Stomach (tissue), 9 donors: ENCODE data around the gene LHX5. TPM values are rescaled to one million over a fixed set of nuclear protein-coding genes. Genes with fewer than 3 reads are reported as not detected.
A peak's percentile ranks its signal among the peaks of the same experiment; 100 is the strongest.

Experiments
- DNase-seq, 2 donors: peaks; one replicate each; pipeline versions ENCODE4 v3.0.0 to v3.0.0-alpha.2; 2013 to 2019
- H3K27ac ChIP-seq, 5 donors: fragments of 200-600 bp in 4 of 5; sonication (generic) in 4 of 5; one replicate each; pipeline ENCODE4 v1.5.1; 2013 to 2019; ENCODE audit warnings: mild to moderate bottlenecking in 1 of 5, moderate library complexity in 1 of 5
- H3K27me3 ChIP-seq, 3 donors: fragments of 200-600 bp; sonication (generic); one replicate each; pipeline ENCODE4 v1.5.1; 2017 to 2019; ENCODE audit warnings: mixed run types in 1 of 3
- H3K36me3 ChIP-seq, 4 donors: fragments of 200-600 bp; sonication (generic); 1 replicate in 3 of 4; 2 replicates in 1 of 4; pipeline ENCODE4 v1.5.1; 2016 to 2019
- H3K4me1 ChIP-seq, 4 donors: fragments of 200-600 bp; sonication (generic); one replicate each; pipeline ENCODE4 v1.5.1; 2016 to 2019
- H3K4me3 ChIP-seq, 4 donors: fragments of 200-600 bp; sonication (generic) in 3 of 4; one replicate each; pipeline ENCODE4 v1.5.1; 2016 to 2019; ENCODE audit warnings: mild to moderate bottlenecking in 1 of 4
- H3K9me3 ChIP-seq, 4 donors: fragments of 200-600 bp; sonication (generic); one replicate each; pipeline ENCODE4 v1.5.1; 2016 to 2019
- EP300 ChIP-seq: sonication (generic); formaldehyde crosslinking; IDR thresholded peaks from one replicate; pipeline ENCODE4 v1.6.1; 2017; ENCODE audit warnings: antibody characterized with exemption
- POLR2A ChIP-seq, 4 donors: fragments of 450-650 bp; IDR thresholded peaks; one replicate each; pipeline ENCODE4 v1.6.1; 2016; ENCODE audit warnings: antibody characterized with exemption in 4 of 4, control low read depth in 2 of 4, mild to moderate bottlenecking in 1 of 4, moderate library complexity in 1 of 4
- POLR2AphosphoS5 ChIP-seq, 3 donors: sonication (generic); formaldehyde crosslinking; IDR thresholded peaks; one replicate each; pipeline ENCODE4 v1.6.1; 2016; ENCODE audit warnings: antibody characterized with exemption in 3 of 3
- WGBS, 5 donors: extraction: QIAGEN DNeasy Blood & Tissue Kit in 3 of 5; methylation state at CpG; one replicate each; pipeline versions ENCODE4 v1.1.5 to v1.1.7; 2013 to 2018; 5-methylcytosine and 5-hydroxymethylcytosine counted together
- intact Hi-C: fragments of 100-400 bp; cut with DNase I; formaldehyde crosslinking; loops from one replicate; pipeline ENCODE4 v1.15.1; 2023; ENCODE audit warnings: low total_unique reads
- polyA plus RNA-seq, 3 donors: library from polyadenylated mRNA; stranded (reverse); fragments of 200-250 nt; gene quantifications; one replicate each; pipeline ENCODE4 v1.2.3, GENCODE V29; 2013
- total RNA-seq, 5 donors: library from RNA; depleted of rRNA; stranded (reverse); fragments of >200 nt; gene quantifications; one replicate each; pipeline versions ENCODE4 v1.1.0 to v1.2.3, GENCODE V29; 2014 to 2016
- TF ChIP-seq, protein P1 (sequence below), 7 experiments: fragments of 450-650 bp in 4 of 7; fragments of 200-600 bp in 3 of 7; sonication (generic) in 3 of 7; IDR thresholded peaks; one replicate each; pipeline ENCODE4 v1.5.1; 2016 to 2019; ENCODE audit warnings: antibody characterized with exemption in 7 of 7, control low read depth in 2 of 7, mild to moderate bottlenecking in 1 of 7
- donor health status: healthy with polysubstance abuse.
- donor health status: Bipolar disorder and iron deficiency.
- donor health status: healthy.

Gene LHX5
- total and polyA plus RNA-seq, 8 donors, result 0.29 to 1.4 (median 0.45) TPM; not detected in 3

DNA sequence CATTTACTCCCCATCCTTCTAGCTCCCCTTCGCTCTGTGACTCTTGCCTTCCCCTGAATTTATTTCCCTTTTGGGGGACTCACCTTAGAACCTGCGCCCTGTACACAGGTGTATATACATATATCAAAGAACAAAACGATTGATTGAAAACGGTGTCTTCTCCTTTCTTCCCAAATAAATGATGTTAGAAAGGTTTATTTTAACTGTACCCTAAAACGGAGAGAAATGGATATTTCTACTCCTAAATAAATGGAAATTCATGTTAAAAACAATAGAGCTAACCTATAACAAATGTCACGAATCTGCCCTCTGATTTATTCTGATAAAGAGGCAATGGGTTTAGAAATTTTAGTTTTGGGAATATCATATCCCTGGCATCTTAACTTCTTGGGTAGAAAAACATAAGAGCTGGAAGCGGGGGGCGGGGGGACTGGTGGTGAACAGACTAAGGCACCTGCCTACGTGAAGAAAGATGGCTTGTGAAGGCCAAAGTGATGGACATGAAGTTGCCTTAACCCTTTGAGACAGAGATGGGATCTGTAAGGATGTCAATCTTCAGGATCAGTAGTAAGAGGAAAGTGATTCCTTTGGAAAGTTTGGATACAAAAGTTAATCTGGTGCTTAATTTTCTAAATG lies 8.8 kb upstream of the LHX5 start:
- Histone ChIP-seq H3K4me1 (peaks cover 0 to 19% (median 3%) of the 10 kb centered on the region in 4 donors), H3K9me3 (peaks cover 0 to 15% (median 4%) of the 10 kb centered on the region in 4 donors), H3K27ac (no peak overlapping the region), H3K27me3 (peaks cover 36 to 98% (median 62%) of the 10 kb centered on the region in 3 donors), H3K4me3 (no peak overlapping the region), H3K36me3 (no peaks in the 10 kb centered on the region)
- intact Hi-C loops, result no loop called here
- no peak for DNase-seq
- TF ChIP-seq POLR2AphosphoS5 (IDR thresholded peaks at IDR 0.05) (no peak), POLR2A (IDR thresholded peaks at IDR 0.05) (no peak), EP300 (no peak)
- TF ChIP-seq, protein P1, sequence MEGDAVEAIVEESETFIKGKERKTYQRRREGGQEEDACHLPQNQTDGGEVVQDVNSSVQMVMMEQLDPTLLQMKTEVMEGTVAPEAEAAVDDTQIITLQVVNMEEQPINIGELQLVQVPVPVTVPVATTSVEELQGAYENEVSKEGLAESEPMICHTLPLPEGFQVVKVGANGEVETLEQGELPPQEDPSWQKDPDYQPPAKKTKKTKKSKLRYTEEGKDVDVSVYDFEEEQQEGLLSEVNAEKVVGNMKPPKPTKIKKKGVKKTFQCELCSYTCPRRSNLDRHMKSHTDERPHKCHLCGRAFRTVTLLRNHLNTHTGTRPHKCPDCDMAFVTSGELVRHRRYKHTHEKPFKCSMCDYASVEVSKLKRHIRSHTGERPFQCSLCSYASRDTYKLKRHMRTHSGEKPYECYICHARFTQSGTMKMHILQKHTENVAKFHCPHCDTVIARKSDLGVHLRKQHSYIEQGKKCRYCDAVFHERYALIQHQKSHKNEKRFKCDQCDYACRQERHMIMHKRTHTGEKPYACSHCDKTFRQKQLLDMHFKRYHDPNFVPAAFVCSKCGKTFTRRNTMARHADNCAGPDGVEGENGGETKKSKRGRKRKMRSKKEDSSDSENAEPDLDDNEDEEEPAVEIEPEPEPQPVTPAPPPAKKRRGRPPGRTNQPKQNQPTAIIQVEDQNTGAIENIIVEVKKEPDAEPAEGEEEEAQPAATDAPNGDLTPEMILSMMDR (IDR thresholded peaks at IDR 0.05), result no peak
- 15 to 19% (median 16%) methylated on average over 9 of the region's 9 CpGs for WGBS, 5 donors

GRCh38 chr12:113479590-113480335 lies 8.1 kb upstream of the LHX5 start:
- TF ChIP-seq, protein P1 (IDR thresholded peaks at IDR 0.05), result no peak
- TF ChIP-seq POLR2AphosphoS5 (IDR thresholded peaks at IDR 0.05) (no peak), POLR2A (IDR thresholded peaks at IDR 0.05) (no peak), EP300 (no peak)
- H3K9me3 ChIP-seq, result peaks cover 0 to 15% (median 4%) of the 10 kb centered on the region in 4 donors
- WGBS, 5 donors, result 4 to 8% (median 5%) methylated on average over 57 to 61 of the region's 61 CpGs
- no peak overlapping the region for H3K27ac ChIP-seq
- peak in 1 of 2 donors; percentile 79 for DNase-seq
- intact Hi-C loops, result no loop called here
- peaks cover 40 to 100% (median 69%) of the 10 kb centered on the region in 3 donors for H3K27me3 ChIP-seq
- H3K4me1 ChIP-seq, result peaks cover 0 to 21% (median 3%) of the 10 kb centered on the region in 4 donors
- H3K4me3 ChIP-seq, result no peak overlapping the region
- no peaks in the 10 kb centered on the region for H3K36me3 ChIP-seq

- H3K9me3 ChIP-seq, result peaks cover 0 to 15% (median 4%) of the 10 kb centered on the region in 4 donors
- no peak overlapping the region for H3K27ac ChIP-seq
- DNase-seq, result no peak
- no peak for TF ChIP-seq POLR2AphosphoS5 (IDR thresholded peaks at IDR 0.05)
- H3K27me3 ChIP-seq, result peaks cover 41 to 100% (median 72%) of the 10 kb centered on the region in 3 donors
- peaks cover 0 to 21% (median 4%) of the 10 kb centered on the region in 4 donors for H3K4me1 ChIP-seq
- no peaks in the 10 kb centered on the region for H3K36me3 ChIP-seq
- intact Hi-C loops, result no loop called here
- WGBS, 5 donors, result 2 to 6% (median 4%) methylated on average over 11 of the region's 11 CpGs
- no peak overlapping the region for H3K4me3 ChIP-seq
Measured at GRCh38 chr12:113479216-113479589, 7.5 kb upstream of the LHX5 start.

DNA sequence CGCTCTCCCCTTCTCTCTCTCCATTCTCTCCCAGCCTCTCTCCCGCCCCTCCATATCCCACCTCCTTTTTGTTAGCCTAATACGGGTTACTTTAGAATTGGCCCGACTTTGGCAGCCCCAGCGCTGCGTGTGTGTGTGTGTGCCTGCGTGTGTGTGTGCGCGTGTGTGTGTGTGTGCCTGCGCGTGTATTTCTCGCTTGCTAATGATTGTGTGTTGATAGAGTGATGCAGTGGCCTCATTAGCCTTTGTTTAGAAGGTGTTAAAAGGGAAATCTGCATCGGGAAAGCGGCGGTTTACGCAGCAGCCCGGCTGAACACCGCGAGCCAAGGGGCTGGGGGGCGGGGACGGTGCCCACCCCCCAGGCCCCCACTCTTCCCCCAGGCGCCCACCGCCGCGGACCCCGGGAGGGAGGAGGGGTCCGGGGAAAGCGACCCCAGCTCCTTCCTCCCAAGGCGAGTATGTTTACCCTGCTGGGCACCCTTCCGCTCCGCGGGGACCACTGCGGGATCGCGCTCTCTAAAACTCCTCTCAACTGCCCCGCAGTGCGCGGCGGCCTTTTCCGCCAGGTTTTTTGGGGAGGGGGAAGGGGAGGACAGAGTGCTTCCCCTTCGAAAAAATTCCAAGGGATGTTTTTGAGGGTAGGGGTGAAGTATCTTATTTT lies 6.8 kb upstream of the LHX5 start:
- Histone ChIP-seq H3K9me3 (peaks cover 0 to 15% (median 4%) of the 10 kb centered on the region in 4 donors), H3K27me3 (peaks cover 41 to 100% (median 77%) of the 10 kb centered on the region in 3 donors), H3K36me3 (no peaks in the 10 kb centered on the region), H3K27ac (no peak overlapping the region), H3K4me1 (peaks cover 0 to 21% (median 5%) of the 10 kb centered on the region in 4 donors), H3K4me3 (no peak overlapping the region)
- DNase-seq, result no peak
- WGBS, 5 donors, result 6 to 9% (median 8%) methylated on average over 22 to 41 of the region's 41 CpGs
- intact Hi-C loops, result no loop called here
- no peak for TF ChIP-seq POLR2A (IDR thresholded peaks at IDR 0.05)
- TF ChIP-seq EP300, result no peak
- TF ChIP-seq POLR2AphosphoS5 (IDR thresholded peaks at IDR 0.05), result no peak

DNA sequence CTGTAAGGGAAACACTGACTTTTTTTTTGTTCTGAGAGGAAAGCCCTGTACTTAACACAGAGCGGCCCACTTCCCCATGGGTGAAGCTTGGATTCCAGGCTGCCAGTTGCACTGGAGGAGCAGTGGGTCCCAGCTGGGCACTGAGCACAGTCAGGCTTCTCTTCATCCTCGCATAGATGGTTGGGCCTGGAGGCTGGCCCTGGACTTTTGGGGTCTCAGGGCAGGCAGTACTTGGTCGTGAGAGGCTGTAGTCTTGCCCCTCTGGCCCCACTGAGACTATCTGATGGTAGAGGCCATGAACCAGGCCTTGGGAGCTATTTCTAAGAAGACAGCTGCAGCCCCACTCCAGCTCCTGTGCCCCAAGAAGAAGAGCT lies 6.2 kb upstream of the LHX5 start:
- intact Hi-C loops, result no loop called here

More for the DNA sequence above, 6.2 kb upstream of the LHX5 start:
- Histone ChIP-seq H3K9me3 (peaks cover 0 to 15% (median 4%) of the 10 kb centered on the region in 4 donors), H3K4me3 (no peak overlapping the region), H3K36me3 (no peaks in the 10 kb centered on the region), H3K27me3 (peaks cover 44 to 100% (median 84%) of the 10 kb centered on the region in 3 donors), H3K27ac (no peak overlapping the region), H3K4me1 (peaks cover 0 to 21% (median 5%) of the 10 kb centered on the region in 4 donors)
- DNase-seq, result no peak
- TF ChIP-seq POLR2A (IDR thresholded peaks at IDR 0.05), result no peak
- TF ChIP-seq EP300, result no peak
- no peak for TF ChIP-seq POLR2AphosphoS5 (IDR thresholded peaks at IDR 0.05)
- TF ChIP-seq, protein P1 (IDR thresholded peaks at IDR 0.05), result no peak
- 0 to 7% (median 5%) methylated on average over 3 of the region's 3 CpGs for WGBS, 5 donors
